ENCODE measurements around the gene PTMS. TPM values are rescaled to one million over a fixed set of nuclear protein-coding genes. Genes with fewer than 3 reads are reported as not detected.

The PTMS gene
- total and polyA plus RNA-seq, 10 of the 15 experiments (the other 5 are each of a cell fraction or from before 2014, with no cell fraction given) = 2.1 to 127 (median 29.8) TPM

DNA sequence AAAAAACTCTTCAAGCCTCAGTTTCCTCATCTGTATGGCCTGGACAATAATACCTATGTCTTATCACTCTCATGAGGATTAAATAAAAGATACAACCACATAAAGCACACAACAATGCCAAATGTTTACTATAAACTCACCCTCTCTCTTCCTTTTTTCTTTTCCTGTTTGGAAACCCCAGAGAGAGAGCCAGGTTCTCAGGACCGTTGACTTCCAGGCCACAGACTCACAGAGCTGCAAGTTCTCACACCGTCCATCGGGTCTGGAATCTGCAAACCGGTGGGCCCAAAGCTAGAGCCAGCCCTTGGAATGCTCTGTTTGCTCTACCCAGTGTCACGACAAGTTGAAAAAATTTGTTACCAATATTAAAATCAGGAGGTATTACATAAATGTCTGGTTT, 18.6 kb downstream of the PTMS start:
- DNase-seq (ENCODE audit: low read depth, low spot score) = no peak
- ChIA-PET RAD21 (ENCODE audit: unreplicated experiment) (interaction anchor here (0.9 kb wide), 1 partner anchor 49 kb away, joined by 3 read pairs; no protein-coding TSS in a partner anchor), POLR2A (interaction anchor here (1.0 kb wide), 1 partner anchor 68 kb away, joined by 3 read pairs; the partner anchor contains the start of gene USP5), CTCF (interaction anchor here (0.7 to 2.8 kb wide), 7 partner anchors 11 to 85 kb away, joined by 3 to 17 read pairs (median 5); partner anchors contain the start of gene MLF2), SMC1A (ENCODE audit: uncharacterized antibody, unreplicated experiment) (interaction anchor here (1.6 to 2.3 kb wide), 2 partner anchors 18 to 31 kb away, joined by 7 read pairs; partner anchors contain the start of gene PTMS)
- Histone ChIP-seq H3K4me3 (no peak overlapping the region), H2AFZ (ENCODE audit: control insufficient read depth, low read depth, low read length) (no peak overlapping the region), H3K27ac (ENCODE audit: control insufficient read depth, insufficient read depth) (no peak overlapping the region), H4K20me1 (ENCODE audit: control insufficient read depth, insufficient read depth) (no peaks in the 10 kb centered on the region), H3K79me2 (ENCODE audit: control insufficient read depth, insufficient read depth, low read length) (no peaks in the 10 kb centered on the region), H3K9me3 (replicated peaks; ENCODE audit: control insufficient read depth, insufficient read depth, low read length) (no peaks in the 10 kb centered on the region), H3K36me3 (ENCODE audit: control insufficient read depth in 2 of 2, insufficient read depth in 2 of 2, low read length in 1 of 2) (no peaks in the 10 kb centered on the region), H3K4me2 (ENCODE audit: control insufficient read depth, insufficient read depth) (no peak overlapping the region), H3K4me1 (ENCODE audit: control insufficient read depth, insufficient read depth, low read length) (0 out of 2 replicates have a peak, but pooled peaks cover 2% of the 10 kb centered on the region), H3K27me3 (replicated peaks in 1 of 2; ENCODE audit: control insufficient read depth in 2 of 2, insufficient read depth in 2 of 2, low read length in 1 of 2) (no peaks in the 10 kb centered on the region), H3K9ac (ENCODE audit: control insufficient read depth, insufficient read depth, low read length) (no peak overlapping the region)
- no peak for FAIRE-seq
- 59% methylated on average over 5 of the region's 5 CpGs for WGBS (ENCODE audit: insufficient coverage, insufficient replicate concordance, low lambda C conversion rate, missing lambda C conversion rate)
- no peak for ATAC-seq
- TF ChIP-seq WRNIP1 (IDR thresholded peaks at IDR 0.05; ENCODE audit: borderline replicate concordance, low read depth, low read length) = no peak
- BruUV-seq (replicated peaks) = no TSS peak
- intact Hi-C loops (cut with micrococcal nuclease; ENCODE audit: unreplicated experiment) (no loop called here), in situ Hi-C loops (cut with MboI) (no loop called here)

DNA sequence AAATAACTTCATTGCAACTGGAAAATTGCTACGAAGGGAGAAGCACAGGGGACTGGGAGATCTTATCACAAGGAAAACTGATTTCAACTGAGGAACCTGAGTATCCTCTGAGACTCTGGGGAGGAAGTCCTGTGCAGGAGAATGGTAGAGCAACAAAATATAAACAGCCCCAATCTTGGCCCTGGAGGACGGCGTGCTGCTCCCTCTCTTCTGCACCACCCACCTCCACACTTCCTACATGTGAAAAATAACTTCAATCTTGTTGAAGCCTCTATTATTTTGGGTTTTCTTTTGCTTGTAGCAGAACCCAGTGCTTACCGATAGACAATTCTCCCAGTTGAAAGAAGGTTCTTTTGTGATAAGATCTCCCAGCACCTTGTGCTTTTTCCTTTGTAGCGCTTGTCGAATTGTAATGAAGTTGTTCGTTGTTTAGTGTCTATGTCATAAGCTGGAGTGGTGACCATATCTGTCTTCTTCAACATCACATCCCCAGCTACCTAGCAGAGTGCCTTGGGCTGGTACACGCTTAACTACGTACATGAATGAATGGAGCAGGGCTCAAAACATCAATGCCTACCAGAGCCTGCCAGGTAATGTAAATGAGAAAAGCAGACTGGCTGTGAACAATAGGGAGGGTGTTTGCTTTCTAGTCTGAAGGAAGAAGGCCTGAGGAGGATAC, 20.4 kb downstream of the PTMS start:
- POLR2A ChIA-PET = interaction anchor here (0.5 to 0.8 kb wide), 3 partner anchors 22 to 174 kb away, joined by 3 to 7 read pairs (median 3); no protein-coding TSS in a partner anchor
- CTCF ChIA-PET = interaction anchor here (0.6 to 0.7 kb wide), 2 partner anchors 26 to 34 kb away, joined by 3 read pairs; no protein-coding TSS in a partner anchor
- RAD21 ChIA-PET (ENCODE audit: unreplicated experiment) = interaction anchor here (1.0 kb wide), 1 partner anchor 27 kb away, joined by 4 read pairs; no protein-coding TSS in a partner anchor
- no peaks in the 10 kb centered on the region for H3K36me3 ChIP-seq (ENCODE audit: control insufficient read depth in 2 of 2, insufficient read depth in 2 of 2, low read length in 1 of 2)
- no peak overlapping the region for H3K9ac ChIP-seq (ENCODE audit: control insufficient read depth, insufficient read depth, low read length)
- H3K27ac ChIP-seq (ENCODE audit: control insufficient read depth, insufficient read depth) = no peak overlapping the region
- 89% methylated on average over 9 of the region's 9 CpGs for WGBS (ENCODE audit: insufficient coverage, insufficient replicate concordance, low lambda C conversion rate, missing lambda C conversion rate)
- no peaks in the 10 kb centered on the region for H4K20me1 ChIP-seq (ENCODE audit: control insufficient read depth, insufficient read depth)
- 0 out of 2 replicates have a peak, but pooled peaks cover 2% of the 10 kb centered on the region for H3K4me1 ChIP-seq (ENCODE audit: control insufficient read depth, insufficient read depth, low read length)
- ATAC-seq (no peak), DNase-seq (ENCODE audit: low read depth, low spot score) (no peak), FAIRE-seq (no peak)
- BruUV-seq (replicated peaks) = no TSS peak
- SMC1A ChIA-PET (ENCODE audit: uncharacterized antibody, unreplicated experiment) = interaction anchor here (0.9 to 1.1 kb wide), 2 partner anchors 9 to 10 kb away, joined by 3 to 4 read pairs; no protein-coding TSS in a partner anchor
- no peak overlapping the region for H2AFZ ChIP-seq (ENCODE audit: control insufficient read depth, low read depth, low read length)
- intact Hi-C loops (cut with micrococcal nuclease; ENCODE audit: unreplicated experiment) = no loop called here
- H3K4me2 ChIP-seq (ENCODE audit: control insufficient read depth, insufficient read depth) = no peak overlapping the region
- in situ Hi-C loops (cut with MboI) = no loop called here
- no peaks in the 10 kb centered on the region for H3K79me2 ChIP-seq (ENCODE audit: control insufficient read depth, insufficient read depth, low read length)
- H3K9me3 ChIP-seq (replicated peaks; ENCODE audit: control insufficient read depth, insufficient read depth, low read length) = no peaks in the 10 kb centered on the region
- H3K4me3 ChIP-seq = no peak overlapping the region
- H3K27me3 ChIP-seq (replicated peaks in 1 of 2; ENCODE audit: control insufficient read depth in 2 of 2, insufficient read depth in 2 of 2, low read length in 1 of 2) = no peaks in the 10 kb centered on the region
- TF ChIP-seq CHD2 (IDR thresholded peaks at IDR 0.05; ENCODE audit: borderline replicate concordance, low read depth, low read length) = no peak
- TF ChIP-seq, protein P1, sequence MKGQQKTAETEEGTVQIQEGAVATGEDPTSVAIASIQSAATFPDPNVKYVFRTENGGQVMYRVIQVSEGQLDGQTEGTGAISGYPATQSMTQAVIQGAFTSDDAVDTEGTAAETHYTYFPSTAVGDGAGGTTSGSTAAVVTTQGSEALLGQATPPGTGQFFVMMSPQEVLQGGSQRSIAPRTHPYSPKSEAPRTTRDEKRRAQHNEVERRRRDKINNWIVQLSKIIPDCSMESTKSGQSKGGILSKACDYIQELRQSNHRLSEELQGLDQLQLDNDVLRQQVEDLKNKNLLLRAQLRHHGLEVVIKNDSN (IDR thresholded peaks at IDR 0.05; ENCODE audit: borderline replicate concordance, extremely low read length, insufficient read depth, low read depth, low read length) = no peak
- TF ChIP-seq, protein P2, sequence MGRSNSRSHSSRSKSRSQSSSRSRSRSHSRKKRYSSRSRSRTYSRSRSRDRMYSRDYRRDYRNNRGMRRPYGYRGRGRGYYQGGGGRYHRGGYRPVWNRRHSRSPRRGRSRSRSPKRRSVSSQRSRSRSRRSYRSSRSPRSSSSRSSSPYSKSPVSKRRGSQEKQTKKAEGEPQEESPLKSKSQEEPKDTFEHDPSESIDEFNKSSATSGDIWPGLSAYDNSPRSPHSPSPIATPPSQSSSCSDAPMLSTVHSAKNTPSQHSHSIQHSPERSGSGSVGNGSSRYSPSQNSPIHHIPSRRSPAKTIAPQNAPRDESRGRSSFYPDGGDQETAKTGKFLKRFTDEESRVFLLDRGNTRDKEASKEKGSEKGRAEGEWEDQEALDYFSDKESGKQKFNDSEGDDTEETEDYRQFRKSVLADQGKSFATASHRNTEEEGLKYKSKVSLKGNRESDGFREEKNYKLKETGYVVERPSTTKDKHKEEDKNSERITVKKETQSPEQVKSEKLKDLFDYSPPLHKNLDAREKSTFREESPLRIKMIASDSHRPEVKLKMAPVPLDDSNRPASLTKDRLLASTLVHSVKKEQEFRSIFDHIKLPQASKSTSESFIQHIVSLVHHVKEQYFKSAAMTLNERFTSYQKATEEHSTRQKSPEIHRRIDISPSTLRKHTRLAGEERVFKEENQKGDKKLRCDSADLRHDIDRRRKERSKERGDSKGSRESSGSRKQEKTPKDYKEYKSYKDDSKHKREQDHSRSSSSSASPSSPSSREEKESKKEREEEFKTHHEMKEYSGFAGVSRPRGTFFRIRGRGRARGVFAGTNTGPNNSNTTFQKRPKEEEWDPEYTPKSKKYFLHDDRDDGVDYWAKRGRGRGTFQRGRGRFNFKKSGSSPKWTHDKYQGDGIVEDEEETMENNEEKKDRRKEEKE (IDR thresholded peaks at IDR 0.05) = no peak
- TF ChIP-seq, protein P3, sequence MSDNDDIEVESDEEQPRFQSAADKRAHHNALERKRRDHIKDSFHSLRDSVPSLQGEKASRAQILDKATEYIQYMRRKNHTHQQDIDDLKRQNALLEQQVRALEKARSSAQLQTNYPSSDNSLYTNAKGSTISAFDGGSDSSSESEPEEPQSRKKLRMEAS (IDR thresholded peaks at IDR 0.05; ENCODE audit: low read depth, low read length) = no peak
- TF ChIP-seq, protein P4, sequence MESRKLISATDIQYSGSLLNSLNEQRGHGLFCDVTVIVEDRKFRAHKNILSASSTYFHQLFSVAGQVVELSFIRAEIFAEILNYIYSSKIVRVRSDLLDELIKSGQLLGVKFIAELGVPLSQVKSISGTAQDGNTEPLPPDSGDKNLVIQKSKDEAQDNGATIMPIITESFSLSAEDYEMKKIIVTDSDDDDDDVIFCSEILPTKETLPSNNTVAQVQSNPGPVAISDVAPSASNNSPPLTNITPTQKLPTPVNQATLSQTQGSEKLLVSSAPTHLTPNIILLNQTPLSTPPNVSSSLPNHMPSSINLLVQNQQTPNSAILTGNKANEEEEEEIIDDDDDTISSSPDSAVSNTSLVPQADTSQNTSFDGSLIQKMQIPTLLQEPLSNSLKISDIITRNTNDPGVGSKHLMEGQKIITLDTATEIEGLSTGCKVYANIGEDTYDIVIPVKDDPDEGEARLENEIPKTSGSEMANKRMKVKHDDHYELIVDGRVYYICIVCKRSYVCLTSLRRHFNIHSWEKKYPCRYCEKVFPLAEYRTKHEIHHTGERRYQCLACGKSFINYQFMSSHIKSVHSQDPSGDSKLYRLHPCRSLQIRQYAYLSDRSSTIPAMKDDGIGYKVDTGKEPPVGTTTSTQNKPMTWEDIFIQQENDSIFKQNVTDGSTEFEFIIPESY (IDR thresholded peaks at IDR 0.05) = no peak
- no peak for TF ChIP-seq PML (IDR thresholded peaks at IDR 0.05; ENCODE audit: low read length)
- TF ChIP-seq GABPA (IDR thresholded peaks at IDR 0.05; ENCODE audit: low read depth) = no peak
- TF ChIP-seq MYB (IDR thresholded peaks at IDR 0.05; ENCODE audit: borderline replicate concordance, low read depth, low read length) = no peak
